ENCODE results near the gene ADAMTSL4.

DNA sequence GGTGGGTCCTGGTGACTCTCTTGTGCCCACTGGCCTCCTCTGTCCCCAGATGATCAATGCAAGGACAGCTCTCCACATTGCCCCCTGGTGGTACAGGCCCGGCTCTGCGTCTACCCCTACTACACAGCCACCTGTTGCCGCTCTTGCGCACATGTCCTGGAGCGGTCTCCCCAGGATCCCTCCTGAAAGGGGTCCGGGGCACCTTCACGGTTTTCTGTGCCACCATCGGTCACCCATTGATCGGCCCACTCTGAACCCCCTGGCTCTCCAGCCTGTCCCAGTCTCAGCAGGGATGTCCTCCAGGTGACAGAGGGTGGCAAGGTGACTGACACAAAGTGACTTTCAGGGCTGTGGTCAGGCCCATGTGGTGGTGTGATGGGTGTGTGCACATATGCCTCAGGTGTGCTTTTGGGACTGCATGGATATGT, 10.8 kb downstream of the ADAMTSL4 start:
- TF ChIP-seq, protein P1, sequence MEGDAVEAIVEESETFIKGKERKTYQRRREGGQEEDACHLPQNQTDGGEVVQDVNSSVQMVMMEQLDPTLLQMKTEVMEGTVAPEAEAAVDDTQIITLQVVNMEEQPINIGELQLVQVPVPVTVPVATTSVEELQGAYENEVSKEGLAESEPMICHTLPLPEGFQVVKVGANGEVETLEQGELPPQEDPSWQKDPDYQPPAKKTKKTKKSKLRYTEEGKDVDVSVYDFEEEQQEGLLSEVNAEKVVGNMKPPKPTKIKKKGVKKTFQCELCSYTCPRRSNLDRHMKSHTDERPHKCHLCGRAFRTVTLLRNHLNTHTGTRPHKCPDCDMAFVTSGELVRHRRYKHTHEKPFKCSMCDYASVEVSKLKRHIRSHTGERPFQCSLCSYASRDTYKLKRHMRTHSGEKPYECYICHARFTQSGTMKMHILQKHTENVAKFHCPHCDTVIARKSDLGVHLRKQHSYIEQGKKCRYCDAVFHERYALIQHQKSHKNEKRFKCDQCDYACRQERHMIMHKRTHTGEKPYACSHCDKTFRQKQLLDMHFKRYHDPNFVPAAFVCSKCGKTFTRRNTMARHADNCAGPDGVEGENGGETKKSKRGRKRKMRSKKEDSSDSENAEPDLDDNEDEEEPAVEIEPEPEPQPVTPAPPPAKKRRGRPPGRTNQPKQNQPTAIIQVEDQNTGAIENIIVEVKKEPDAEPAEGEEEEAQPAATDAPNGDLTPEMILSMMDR (IDR thresholded peaks at IDR 0.05), result peak; percentile 80 to 95 (median 91)
- TF ChIP-seq POLR2A (IDR thresholded peaks at IDR 0.05), result peak in 1 of 2 donors; percentile 20
